ENCODE results near the gene GPHB5.

- TF ChIP-seq USF1 (IDR thresholded peaks at IDR 0.05): no peak
- no peak for TF ChIP-seq YY1 (IDR thresholded peaks at IDR 0.05; ENCODE audit: low read depth)
- no peak for TF ChIP-seq CEBPB (IDR thresholded peaks at IDR 0.05)
- no peak for TF ChIP-seq EGR1 (IDR thresholded peaks at IDR 0.05)
- TF ChIP-seq EP300 (IDR thresholded peaks at IDR 0.05; ENCODE audit: borderline replicate concordance): no peak
- TF ChIP-seq REST (IDR thresholded peaks at IDR 0.05; ENCODE audit: low read depth): no peak
- no peak for TF ChIP-seq MAX (IDR thresholded peaks at IDR 0.05)
- TF ChIP-seq RAD21 (IDR thresholded peaks at IDR 0.05; ENCODE audit: low read depth): no peak
- no peak for TF ChIP-seq CREB1 (IDR thresholded peaks at IDR 0.05; ENCODE audit: low read depth)
- no peak for TF ChIP-seq TAF1 (IDR thresholded peaks at IDR 0.05; ENCODE audit: low read depth)
- no peak for TF ChIP-seq ZBTB7A (IDR thresholded peaks at IDR 0.05; ENCODE audit: low read depth)
Observed at GRCh38 chr14:63266106-63266505, 52.6 kb downstream of the GPHB5 start.

Data from Ishikawa (cell line).